Ovary (tissue), 9 donors: Measurements from ENCODE around the gene TMEM250. TPM values are rescaled to one million over a fixed set of nuclear protein-coding genes. Genes with fewer than 3 reads are reported as not detected.
"Not testable (repeated sequence)": the region's sequence is repeated elsewhere in the genome, so short reads cannot be mapped to it uniquely, and the experiment has no call there.

ENCODE experiments used
- DNase-seq, 5 donors: peaks; one replicate each; pipeline ENCODE4 v3.0.0-alpha.2; 2019 to 2020
- H3K27ac ChIP-seq, 2 donors: fragments of 200-600 bp; one replicate each; pipeline versions ENCODE4 v1.5.1 to v1.8.0; 2019 to 2022
- H3K27me3 ChIP-seq: fragments of 200-600 bp; one replicate; pipeline ENCODE4 v1.8.0; 2022
- H3K36me3 ChIP-seq: fragments of 200-600 bp; sonication (generic); one replicate; pipeline ENCODE4 v1.5.1; 2019
- H3K4me1 ChIP-seq: one replicate; pipeline ENCODE4 v1.8.1; 2013; ENCODE audit warnings: mild to moderate bottlenecking, moderate library complexity; ENCODE audit not compliant: insufficient read depth
- H3K4me3 ChIP-seq: fragments of 200-600 bp; sonication (generic); one replicate; pipeline ENCODE4 v1.5.1; 2017
- H3K9me3 ChIP-seq, 2 donors: fragments of 200-600 bp in 1 of 2; sonication (generic) in 1 of 2; one replicate each; pipeline versions ENCODE4 v1.5.1 to v1.8.1; 2013 to 2019; ENCODE audit warnings: mild to moderate bottlenecking in 1 of 2, moderate library complexity in 1 of 2
- CTCF ChIP-seq, 3 donors: fragments of 450-650 bp in 2 of 3; fragments of 200-600 bp in 1 of 3; IDR thresholded peaks; one replicate each; pipeline versions ENCODE4 v1.5.1 to v1.8.0; 2016 to 2022; ENCODE audit warnings: antibody characterized with exemption in 3 of 3, mild to moderate bottlenecking in 1 of 3
- EP300 ChIP-seq: sonication (generic); formaldehyde crosslinking; IDR thresholded peaks from one replicate; pipeline ENCODE4 v1.6.1; 2017; ENCODE audit warnings: antibody characterized with exemption
- POLR2A ChIP-seq: fragments of 450-650 bp; IDR thresholded peaks from one replicate; pipeline ENCODE4 v1.6.1; 2017; ENCODE audit warnings: antibody characterized with exemption, mild to moderate bottlenecking, moderate library complexity
- WGBS, 3 donors: extraction: QIAGEN DNeasy Blood & Tissue Kit in 1 of 3; methylation state at CpG; one replicate each; pipeline versions ENCODE4 v1.1.5 to v1.1.7; 2013 to 2017; 5-methylcytosine and 5-hydroxymethylcytosine counted together
- intact Hi-C, 4 donors: fragments of 100-400 bp; cut with DNase I; formaldehyde crosslinking; loops; one replicate each; pipeline versions ENCODE4 v1.11.0 to v1.15.1; 2022 to 2023
- polyA plus RNA-seq, 2 donors: library from polyadenylated mRNA; stranded (reverse); fragments of 200-250 nt in 1 of 2; fragments of 350-450 nt in 1 of 2; fragmentation: Illumina TruSeq in 1 of 2; extraction: RNeasy Lipid Tissue Mini Kit (QIAGEN cat#74804) in 1 of 2; gene quantifications; one replicate each; pipeline ENCODE4 v1.2.3, GENCODE V29; 2013 to 2014
- total RNA-seq, 7 donors: library from RNA; depleted of rRNA in 2 of 7; stranded (reverse); fragments of >200 nt in 2 of 7; fragmentation: NEBNext Ultra II Directional in 3 of 7; extraction: Animal tissue kit (Norgen Biotek cat#: 25700) in 3 of 7; gene quantifications; one replicate each; pipeline versions ENCODE4 v1.1.0 to v1.2.4, GENCODE V29; 2016 to 2023
- donor health status: DM: no; HTN: no; CAD: no; lungs with moderate emphysema.
- donor health status: DM: no; HTN: no; CAD: no.
- donor health status: Bipolar disorder and iron deficiency.
- donor health status: DM: yes; HTN: yes; CAD: no.
- donor health status: DM: no; HTN: no; CAD: no.
- donor health status: DM: yes; HTN: yes; CAD: no.

TMEM250 gene
- total and polyA plus RNA-seq, 9 donors, result 3.7 to 35.2 (median 24.8) TPM

GRCh38 chr9:136105398-136106135 is 13.1 kb downstream of the TMEM250 start:
- intact Hi-C loops, result loop anchor here in 1 of 4 donors (10.0 kb wide), 1 partner anchor 1921 kb away; no protein-coding TSS in a partner anchor
- Histone ChIP-seq H3K4me1 (peaks cover 17% of the 10 kb centered on the region), H3K27ac (no peak overlapping the region), H3K27me3 (no peaks in the 10 kb centered on the region), H3K36me3 (no peaks in the 10 kb centered on the region), H3K4me3 (no peak overlapping the region), H3K9me3 (no peaks in the 10 kb centered on the region)
- WGBS, 3 donors, result 15 to 26% (median 15%) methylated on average over 17 of the region's 17 CpGs
- TF ChIP-seq CTCF (IDR thresholded peaks at IDR 0.05), result no peak
- no peak for TF ChIP-seq POLR2A
- TF ChIP-seq EP300, result no peak
- DNase-seq, result no peak

GRCh38 chr9:136104916-136105315 is 13.8 kb downstream of the TMEM250 start:
- Histone ChIP-seq H3K27me3 (no peaks in the 10 kb centered on the region), H3K4me1 (peaks cover 11% of the 10 kb centered on the region), H3K27ac (no peak overlapping the region), H3K4me3 (no peak overlapping the region), H3K9me3 (no peaks in the 10 kb centered on the region), H3K36me3 (no peaks in the 10 kb centered on the region)
- DNase-seq, result no peak
- intact Hi-C loops, result loop anchor here in 1 of 4 donors (10.0 kb wide), 1 partner anchor 1920 kb away; no protein-coding TSS in a partner anchor
- TF ChIP-seq CTCF (IDR thresholded peaks at IDR 0.05) (no peak), POLR2A (no peak), EP300 (no peak)
- WGBS, 3 donors, result 57 to 74% (median 67%) methylated on average over 6 of the region's 6 CpGs

GRCh38 chr9:136104488-136104800 is 14.2 kb downstream of the TMEM250 start:
- H3K27me3 ChIP-seq, result no peaks in the 10 kb centered on the region
- no peak for TF ChIP-seq CTCF (IDR thresholded peaks at IDR 0.05)
- TF ChIP-seq POLR2A, result no peak
- no peak for TF ChIP-seq EP300
- H3K4me1 ChIP-seq, result peaks cover 10% of the 10 kb centered on the region
- no peak overlapping the region for H3K27ac ChIP-seq
- DNase-seq, result no peak
- WGBS, 3 donors, result 50 to 55% (median 53%) methylated on average over 1 of the region's 1 CpG
- no peak overlapping the region for H3K4me3 ChIP-seq
- H3K36me3 ChIP-seq, result no peaks in the 10 kb centered on the region
- H3K9me3 ChIP-seq, result no peaks in the 10 kb centered on the region
- intact Hi-C loops, result loop anchor here in 1 of 4 donors (10.0 kb wide), 1 partner anchor 1920 kb away; no protein-coding TSS in a partner anchor

GRCh38 chr9:136103651-136104487 is 14.8 kb downstream of the TMEM250 start:
- DNase-seq, result no peak
- Histone ChIP-seq H3K27me3 (no peaks in the 10 kb centered on the region), H3K9me3 (no peaks in the 10 kb centered on the region), H3K27ac (no peak overlapping the region), H3K4me3 (no peak overlapping the region), H3K36me3 (no peaks in the 10 kb centered on the region), H3K4me1 (peaks cover 6% of the 10 kb centered on the region)
- intact Hi-C loops, result loop anchor here in 1 of 4 donors (10.0 kb wide), 1 partner anchor 1919 kb away; no protein-coding TSS in a partner anchor
- no peak for TF ChIP-seq CTCF (IDR thresholded peaks at IDR 0.05)
- 34 to 44% (median 43%) methylated on average over 26 to 34 of the region's 34 CpGs for WGBS, 3 donors

- WGBS, 3 donors, result 78 to 88% (median 81%) methylated on average over 6 to 13 of the region's 27 CpGs
These were observed 17.0 kb downstream of the TMEM250 start for GRCh38 chr9:136101615-136102074.

More at GRCh38 chr9:136101615-136102074, 17.0 kb downstream of the TMEM250 start:
- DNase-seq, H3K4me1 ChIP-seq, H3K27ac ChIP-seq, H3K9me3 ChIP-seq, H3K36me3 ChIP-seq, H3K27me3 ChIP-seq, H3K4me3 ChIP-seq: not testable (repeated sequence)
- intact Hi-C loops, result loop anchor here in 1 of 4 donors (10.0 kb wide), 1 partner anchor 1917 kb away; no protein-coding TSS in a partner anchor
